NOMO-1 (cell line): Measurements from ENCODE around the gene FGF21.
"Not testable (repeated sequence)": the region's sequence is repeated elsewhere in the genome, so short reads cannot be mapped to it uniquely, and the experiment has no call there.

Experiments
- DNase-seq, 2 experiments: peaks; one replicate each; lab custom pipeline; 2025; ENCODE audit not compliant: unreplicated experiment in 2 of 2; lab: John Stamatoyannopoulos, UW

Gene FGF21

DNA sequence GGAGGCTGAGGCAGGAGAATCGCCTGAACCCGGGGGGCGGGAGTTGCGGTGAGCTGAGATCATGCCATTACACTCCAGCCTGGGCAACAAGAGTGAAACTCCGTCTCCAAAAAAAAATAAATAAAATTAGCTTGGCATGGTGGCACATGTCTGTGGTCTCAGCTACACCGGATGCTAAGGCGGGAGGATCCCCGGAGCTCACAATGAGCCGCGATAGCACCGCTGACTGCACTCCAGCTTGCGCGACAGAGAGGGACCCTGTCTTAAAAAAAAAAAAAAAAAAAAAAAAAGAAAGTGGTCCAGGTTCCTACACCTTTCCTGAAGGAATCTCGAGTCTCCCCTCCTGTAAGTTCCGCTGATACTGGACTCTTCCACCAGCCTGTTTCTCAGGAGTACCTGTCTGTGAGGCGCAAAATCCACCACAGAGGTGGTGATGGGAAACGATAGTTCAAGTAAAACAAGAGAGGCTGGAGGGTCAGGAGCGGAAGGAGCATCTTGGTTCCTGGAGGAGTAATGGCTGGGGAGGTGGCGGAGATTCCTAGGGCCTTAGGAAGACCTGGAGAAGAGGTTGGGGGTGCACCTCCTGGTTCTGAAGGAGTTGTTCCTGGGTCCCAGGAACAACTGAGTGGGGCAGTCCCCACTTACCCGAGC, 3.4 kb upstream of the FGF21 start:
- no peak for DNase-seq

DNA sequence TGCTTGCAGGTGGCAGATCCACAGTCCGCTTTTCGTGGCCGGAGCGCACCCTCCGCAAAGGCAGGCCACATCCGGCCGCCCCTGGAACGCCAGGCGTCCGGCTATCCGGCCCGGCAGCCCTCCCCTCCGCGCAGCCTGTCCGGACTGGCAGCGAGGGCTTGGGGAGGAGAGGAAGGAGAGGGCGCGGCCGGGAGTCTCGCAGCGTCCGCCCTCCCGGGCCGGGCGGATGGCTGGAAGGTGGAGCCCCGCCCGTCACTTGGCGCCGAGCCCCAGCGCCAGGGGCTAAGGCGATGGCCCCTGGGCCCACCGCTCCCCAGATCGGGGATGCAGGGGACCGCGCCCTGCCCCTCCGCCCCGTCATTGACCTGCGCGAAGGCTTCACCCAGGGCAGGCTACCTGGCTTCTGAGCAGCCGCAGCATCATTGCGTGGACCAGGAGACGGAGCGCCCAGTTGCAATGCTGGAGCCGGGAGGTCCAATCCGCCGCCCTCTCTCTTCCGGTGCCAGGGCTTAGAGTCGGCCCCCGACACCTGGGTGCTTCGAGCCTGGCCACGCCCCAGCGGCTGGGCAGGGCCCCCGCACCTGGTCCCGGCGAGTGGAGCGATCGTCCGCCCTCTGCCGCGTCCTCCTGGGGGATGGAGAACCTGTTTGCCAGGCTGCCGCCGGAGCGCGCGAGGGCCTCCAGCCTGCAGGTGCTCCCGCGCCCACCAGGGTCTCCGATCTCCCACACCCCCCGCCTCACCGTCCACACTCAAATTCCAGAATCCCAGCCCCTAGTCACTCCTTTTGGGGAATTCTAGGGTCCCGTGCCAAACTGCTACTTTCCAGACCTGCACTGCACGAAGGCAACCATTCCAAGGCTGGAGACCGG, 2.6 kb upstream of the FGF21 start, which contains the start of gene FUT1:
TSS of gene FUT1 (minus strand) at position 146 of the 870 bp plus-strand sequence. CDS start 1,360 bp downstream, outside the sequence.
- DNase-seq, result peak in 1 of 2 experiments; percentile 4

DNA sequence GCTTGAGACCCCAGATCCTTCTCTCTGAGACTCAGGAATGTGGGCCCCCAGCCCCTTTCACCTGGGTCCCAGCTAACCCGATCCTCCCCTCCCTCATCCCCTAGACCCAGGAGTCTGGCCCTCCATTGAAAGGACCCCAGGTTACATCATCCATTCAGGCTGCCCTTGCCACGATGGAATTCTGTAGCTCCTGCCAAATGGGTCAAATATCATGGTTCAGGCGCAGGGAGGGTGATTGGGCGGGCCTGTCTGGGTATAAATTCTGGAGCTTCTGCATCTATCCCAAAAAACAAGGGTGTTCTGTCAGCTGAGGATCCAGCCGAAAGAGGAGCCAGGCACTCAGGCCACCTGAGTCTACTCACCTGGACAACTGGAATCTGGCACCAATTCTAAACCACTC, 463 bp downstream of the FGF21 start:
- DNase-seq, result no peak

DNA sequence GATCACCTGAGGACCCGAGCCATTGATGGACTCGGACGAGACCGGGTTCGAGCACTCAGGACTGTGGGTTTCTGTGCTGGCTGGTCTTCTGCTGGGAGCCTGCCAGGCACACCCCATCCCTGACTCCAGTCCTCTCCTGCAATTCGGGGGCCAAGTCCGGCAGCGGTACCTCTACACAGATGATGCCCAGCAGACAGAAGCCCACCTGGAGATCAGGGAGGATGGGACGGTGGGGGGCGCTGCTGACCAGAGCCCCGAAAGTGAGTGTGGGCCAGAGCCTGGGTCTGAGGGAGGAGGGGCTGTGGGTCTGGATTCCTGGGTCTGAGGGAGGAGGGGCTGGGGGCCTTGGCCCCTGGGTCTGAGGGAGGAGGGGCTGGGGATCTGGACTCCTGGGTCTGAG, 888 bp downstream of the FGF21 start:
- no peak for DNase-seq

DNA sequence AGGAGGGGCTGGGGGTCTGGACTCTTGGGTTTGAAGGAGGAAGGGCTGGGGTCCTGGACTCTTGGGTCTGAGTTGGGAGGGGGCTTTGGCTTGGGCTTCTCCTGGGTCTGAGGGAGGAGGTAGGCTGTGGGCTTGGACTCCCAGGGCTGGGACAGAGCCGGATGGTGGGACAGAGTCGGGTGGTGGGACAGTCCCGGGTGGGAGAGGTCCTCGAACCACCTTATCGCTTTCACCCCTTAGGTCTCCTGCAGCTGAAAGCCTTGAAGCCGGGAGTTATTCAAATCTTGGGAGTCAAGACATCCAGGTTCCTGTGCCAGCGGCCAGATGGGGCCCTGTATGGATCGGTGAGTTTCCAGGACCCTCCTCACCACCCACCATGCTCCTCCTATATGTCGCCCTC, 1.4 kb downstream of the FGF21 start:
- DNase-seq, result no peak

DNA sequence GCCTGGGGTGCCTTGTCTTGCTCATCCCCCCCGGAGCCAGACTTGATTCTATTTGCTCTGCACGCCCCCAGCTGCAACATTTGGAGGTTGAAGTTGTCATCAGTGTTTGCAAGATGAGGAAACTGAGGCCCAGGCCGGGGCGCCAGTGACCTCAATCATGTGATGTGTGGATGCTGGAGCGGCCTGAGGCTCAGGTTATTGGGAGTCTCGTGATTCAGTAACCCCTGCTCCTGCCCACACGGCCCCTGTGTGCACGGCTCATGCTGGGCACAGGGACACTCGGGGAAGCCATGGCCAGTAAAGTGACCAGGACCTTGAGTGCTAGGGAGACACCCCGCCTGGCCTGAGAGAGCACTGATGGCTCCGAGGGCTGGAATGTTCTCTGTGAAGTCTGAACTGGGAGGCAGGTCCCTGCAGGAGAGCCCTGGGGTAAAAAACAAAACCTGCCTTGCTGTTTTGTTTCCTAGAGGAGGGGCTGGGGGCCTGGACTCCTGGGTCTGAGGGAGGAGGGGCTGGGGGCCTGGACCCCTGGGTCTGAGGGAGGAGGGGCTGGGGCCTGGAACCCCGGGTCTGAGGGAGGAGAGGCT, 1.9 kb downstream of the FGF21 start:
- DNase-seq, result no peak

DNA sequence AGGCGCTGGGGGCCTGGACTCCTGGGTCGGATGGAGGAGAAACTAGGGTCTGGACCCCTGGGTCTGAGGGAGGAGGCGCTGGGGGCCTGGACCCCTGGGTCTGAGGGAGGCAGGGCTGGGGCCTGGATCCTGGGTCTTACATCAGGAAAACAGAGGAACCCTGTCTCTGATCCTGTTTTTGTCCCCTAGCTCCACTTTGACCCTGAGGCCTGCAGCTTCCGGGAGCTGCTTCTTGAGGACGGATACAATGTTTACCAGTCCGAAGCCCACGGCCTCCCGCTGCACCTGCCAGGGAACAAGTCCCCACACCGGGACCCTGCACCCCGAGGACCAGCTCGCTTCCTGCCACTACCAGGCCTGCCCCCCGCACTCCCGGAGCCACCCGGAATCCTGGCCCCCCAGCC, 2.4 kb downstream of the FGF21 start:
- DNase-seq, result no peak

DNA sequence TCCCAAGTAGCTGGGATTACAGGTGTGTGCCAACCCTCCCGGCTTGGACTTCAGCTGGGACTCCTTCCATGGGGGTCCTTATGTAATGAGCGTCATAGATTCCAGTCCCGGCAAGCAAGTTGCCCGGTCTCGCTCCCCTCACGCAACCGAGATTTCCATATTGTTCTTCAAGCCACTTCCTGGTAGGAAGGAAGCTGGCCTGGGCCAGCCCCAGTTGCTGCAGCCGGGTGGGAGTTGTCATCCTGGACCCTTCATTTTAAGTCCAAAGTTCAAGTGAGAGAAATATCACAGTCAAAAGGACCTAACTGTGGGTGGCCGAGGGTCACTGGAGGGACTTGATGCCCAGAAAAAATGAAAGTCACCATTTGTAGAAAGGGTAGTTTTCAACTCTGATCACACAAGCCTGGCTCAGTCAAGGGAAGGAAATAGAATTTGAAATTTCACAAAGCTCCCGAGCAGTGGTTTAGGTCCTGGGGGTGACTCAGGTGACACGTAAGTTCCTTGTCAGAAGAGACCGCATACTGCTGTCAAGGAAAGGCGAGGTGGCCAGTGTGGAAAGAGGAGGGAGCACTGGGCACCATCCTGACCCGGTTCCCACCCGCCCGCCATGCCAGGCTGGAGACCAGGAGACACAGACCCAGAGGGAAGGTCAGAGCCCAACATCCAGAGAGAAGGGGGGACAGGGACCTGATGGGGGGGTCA, 5.3 kb downstream of the FGF21 start:
- no peak for DNase-seq

DNA sequence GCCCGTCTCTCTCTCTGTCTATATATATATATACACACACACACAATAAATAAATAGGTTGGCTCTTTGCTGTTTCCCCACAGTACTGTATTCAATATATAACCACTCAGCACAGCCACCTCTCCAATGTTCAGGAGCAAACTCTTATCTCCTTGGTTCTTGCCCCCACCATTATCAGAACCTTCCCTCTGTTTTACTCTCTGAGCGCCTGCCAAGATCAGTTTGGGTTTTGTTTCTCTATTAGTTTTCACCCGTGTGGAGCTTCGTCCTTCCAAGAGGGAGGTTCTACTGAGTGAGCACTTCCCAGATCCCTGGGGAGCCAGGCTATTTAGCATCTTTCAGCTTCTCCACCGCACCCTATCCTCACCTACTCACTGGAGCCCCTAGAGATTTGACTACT, 10.5 kb downstream of the FGF21 start:
- DNase-seq, result not testable (repeated sequence)

DNA sequence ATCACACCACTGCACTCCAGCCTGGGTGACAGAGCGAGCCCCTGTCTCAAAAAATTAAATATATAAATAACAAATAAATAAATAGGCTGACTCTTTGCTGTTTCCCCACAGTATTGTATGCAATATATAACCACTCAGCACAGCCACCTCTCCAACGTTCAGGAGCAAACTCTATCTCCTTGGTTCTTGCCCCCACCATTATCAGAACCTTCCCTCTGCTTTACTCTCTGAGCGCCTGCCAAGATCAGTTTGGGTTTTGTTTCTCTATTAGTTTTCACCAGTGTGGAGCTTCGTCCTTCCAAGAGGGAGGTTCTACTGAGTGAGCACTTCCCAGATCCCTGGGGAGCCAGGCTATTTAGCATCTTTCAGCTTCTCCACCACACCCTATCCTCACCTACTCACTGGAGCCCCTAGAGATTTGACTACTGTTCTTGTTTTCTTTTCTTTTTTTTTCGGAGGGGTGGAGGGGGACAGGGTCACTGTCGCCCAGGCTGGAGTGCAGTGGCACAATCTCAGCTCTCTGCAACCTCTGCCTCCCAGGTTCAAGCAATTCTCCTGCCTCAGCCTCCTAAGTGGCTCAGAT, 12.9 kb downstream of the FGF21 start:
- not testable (repeated sequence) for DNase-seq

DNA sequence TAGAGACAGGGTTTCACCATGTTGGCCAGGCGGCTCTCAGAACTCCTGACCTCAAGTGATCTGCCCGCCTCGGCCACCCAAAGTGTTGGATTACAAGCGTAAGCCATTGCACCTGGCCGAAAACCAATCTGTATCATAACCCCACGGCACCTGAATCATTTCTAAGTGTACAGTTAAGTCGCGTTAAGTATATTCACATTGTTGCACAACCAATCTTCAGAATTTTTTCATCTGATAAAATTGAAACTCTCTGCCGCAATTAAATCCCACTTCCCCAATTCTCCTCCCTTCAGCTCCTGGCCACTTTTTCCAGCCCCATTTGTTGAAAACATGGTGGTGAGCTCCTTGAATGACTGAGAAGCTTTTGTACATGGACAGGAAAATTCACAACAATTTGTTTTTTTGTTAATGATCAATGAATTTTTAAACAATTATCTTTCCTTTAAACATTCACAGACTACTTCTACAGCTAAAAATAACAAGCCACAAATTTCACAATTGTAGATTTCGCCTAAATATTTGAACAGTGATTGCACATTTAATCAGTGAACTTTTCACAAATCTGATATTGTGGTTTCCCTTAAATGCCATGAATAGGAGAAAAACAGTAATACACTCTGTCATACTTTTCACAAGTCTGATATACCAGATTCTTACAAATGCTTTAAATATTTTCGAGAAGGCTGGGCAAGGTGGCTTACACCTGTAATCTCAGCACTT, 13.8 kb downstream of the FGF21 start:
- peak; percentile 23 to 68 for DNase-seq

DNA sequence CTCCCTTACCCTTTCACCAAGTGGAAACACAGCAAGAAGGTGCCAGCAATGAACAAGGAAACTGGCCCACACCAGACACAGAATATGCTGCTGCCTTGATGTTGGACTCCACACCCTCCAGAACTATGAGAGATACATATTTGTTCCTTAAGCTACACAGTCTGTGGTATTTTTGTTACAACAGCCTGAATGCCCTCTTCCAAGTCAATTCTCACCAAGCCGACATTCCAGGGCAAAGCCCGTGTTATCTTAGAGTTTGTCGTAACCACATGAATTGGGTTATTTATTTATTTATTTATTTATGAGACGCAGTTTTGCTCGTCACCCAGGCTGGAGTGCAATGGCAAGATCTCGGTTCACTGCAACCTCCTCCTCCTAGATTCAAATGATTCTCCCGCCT, 14.9 kb downstream of the FGF21 start:
- DNase-seq, result no peak

DNA sequence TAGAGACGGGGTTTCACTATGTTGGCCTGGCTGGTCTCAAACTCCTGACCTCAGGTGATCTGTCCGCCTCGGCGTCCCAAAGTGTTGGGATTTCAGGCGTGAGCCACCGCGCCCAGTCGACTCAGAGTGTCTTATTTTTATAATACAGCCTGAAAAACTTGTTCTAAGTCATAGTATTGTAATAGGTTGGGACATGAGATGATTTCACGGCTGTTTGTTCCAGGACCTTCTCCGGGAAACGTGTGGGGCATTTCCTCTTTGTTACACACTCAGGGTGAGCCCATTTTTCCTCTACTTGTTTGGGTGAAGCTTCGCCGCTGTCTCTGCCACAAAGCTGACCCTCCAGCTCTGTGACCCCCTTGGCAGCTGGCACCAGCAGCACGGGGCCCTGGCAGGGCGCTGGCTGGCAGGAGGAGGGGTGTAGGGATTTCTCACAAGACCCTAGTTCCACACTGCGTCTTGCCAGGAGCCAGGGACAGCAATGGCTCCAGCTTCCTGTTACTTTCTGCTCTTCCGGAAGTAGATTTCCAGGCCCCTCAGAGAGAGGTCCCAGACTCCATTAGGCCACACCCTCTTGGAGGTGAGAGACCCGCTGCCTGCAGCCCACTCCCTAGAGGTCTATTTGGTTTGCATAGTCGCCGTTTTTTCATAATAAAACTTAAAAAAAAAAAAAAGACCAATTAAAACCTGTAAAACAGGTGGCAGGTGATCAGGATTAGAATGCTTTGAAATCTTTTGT, 15.6 kb downstream of the FGF21 start:
- no peak for DNase-seq

DNA sequence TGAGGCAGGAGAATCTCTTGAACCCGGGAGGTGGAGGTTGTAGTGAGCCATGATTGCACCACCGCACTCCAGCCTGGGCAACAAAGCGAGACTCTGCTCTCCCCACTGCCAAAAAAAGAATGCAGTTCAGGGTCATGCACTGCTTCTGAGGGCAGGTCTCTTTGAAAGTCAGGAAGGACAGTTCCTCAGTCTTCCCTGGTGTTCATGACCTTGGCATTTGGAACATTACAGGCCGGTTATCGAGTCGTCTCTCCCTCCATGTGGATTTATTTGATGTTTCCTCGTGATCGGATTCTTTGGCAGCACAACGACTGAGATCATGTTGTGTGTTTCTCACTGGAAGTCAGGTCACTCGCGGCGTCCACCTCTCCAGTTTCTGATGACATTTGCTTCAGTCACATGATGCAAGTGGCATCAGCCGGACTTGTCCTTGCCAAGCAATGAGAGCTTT, 17.2 kb downstream of the FGF21 start:
- DNase-seq, result no peak

DNA sequence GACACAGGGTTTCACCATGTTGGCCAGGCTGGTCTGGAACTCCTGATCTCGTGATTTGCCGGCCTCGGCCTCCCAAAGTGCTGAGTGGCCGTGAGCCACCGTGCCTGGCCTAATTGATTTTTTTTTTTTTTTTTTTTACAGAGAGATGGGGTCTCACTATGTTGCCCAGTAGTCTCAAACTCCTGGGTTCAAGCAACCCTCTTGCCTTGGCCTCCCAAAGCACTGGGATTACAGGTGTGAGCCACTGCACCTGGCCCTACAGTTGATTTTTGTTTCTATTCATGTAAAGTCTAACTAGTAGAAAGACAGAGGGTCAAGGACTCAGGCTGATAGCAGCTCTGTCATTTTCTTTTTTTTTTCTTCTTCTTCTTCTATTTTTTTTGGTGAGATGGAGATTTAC, 21.8 kb downstream of the FGF21 start:
- no peak for DNase-seq

DNA sequence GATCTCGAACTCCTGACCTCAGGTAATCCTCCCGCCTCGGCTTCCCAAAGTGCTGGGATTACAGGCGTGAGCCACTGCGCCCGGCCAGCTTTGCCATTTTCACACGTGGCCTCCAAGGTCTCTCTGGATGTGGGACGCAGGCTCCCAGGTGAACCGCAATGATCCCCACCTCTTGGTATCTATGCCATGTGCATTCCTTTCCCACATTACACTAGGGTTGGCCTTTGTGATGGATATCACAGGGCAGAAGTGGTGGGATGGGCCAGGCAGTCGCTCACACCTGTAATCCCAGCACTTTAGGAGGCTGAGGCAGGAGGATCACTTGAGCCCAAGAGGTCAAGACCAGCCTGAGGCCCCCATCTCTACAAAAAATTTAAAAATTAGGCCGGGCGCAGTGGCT, 22.4 kb downstream of the FGF21 start:
- no peak for DNase-seq

DNA sequence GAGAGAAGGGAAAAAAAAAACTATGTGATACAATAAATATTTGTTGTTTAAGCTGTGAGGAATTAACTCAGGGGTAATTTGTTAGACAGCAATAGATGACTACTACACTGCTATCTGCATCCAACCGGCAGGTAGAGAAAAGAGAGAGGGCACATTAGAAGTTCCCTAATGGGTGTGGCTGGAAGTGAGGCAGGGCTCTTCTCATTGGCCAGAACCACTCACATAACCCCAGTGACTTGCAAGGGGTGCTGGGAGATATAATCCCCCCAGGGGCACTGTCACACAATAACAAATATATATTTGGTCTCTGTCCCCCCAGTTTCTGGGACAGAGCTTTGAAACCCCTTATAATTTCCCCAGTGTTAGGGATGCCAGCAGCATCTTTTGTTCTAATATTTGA, 24.3 kb downstream of the FGF21 start:
- no peak for DNase-seq

DNA sequence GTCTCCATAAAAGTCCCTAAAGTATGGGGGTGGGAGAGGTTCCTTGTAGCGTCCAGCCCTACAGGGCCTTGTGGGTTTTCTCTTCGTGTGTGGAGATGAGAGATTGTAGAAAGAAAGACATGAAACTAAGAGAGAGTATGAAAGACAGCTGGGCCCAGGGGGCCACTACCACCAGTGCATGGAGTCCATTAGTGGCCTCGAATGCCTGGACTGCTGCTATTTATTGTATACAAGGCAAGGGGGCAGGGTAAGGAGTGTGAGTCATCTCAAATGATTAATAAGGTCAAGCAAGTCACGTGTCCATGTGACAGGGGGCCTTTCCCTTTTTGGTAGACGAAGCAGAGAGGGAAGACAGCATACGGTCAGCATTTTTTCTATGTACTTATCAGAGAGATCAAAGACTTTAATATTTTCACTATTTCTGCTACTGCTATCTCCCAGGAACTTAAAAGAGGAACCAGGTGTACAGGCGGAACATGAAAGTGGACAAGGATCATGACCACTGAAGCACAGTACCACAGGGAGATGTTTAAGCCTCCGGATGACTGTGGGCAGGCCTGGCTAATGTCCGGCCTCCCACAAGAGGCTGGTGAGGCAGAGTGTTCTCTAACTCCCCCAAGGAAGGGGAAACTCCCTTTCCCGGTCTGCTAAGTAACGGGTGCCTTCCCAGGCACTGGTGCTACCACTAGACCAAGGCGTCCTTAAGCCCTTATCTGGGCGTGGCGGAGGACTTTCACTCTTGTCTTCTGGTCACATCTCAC, 25.5 kb downstream of the FGF21 start:
- DNase-seq, result peak; percentile 8 to 30

DNA sequence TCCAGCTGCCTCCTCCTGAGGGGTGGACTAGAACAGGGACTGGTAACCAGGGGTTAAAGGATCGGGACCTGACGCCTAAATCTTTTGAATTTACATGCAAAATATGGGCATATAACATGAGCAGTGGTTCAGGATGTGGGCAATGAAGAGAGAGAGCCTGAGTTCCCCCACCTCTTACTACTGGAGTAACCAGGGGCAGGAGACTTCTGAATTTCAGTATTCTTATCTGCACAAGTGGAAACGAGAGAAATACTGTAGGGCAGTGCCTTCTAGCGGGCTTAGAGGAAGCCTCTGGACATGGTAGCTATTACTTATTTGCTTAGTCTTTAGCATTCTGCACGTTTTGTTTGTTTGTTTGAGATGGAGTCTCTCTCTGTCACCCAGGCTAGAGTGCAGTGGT, 29.2 kb downstream of the FGF21 start:
- DNase-seq, result no peak
